MM.1S (cell line): Measurements from ENCODE around the gene ADAMTS12.

Source experiments
- CTCF ChIP-seq: fragments of 300-600 bp; sonication (generic); IDR thresholded peaks from 2 replicates; pipeline ENCODE4 v1.5.1; 2016; ENCODE audit warnings: antibody characterized with exemption, low read length, mixed read lengths
- EZH2 ChIP-seq: fragments of 300-600 bp; sonication (generic); optimal IDR thresholded peaks from 2 replicates; pipeline ENCODE3; 2017; ENCODE audit warnings: low read depth, mild to moderate bottlenecking, antibody characterized with exemption, low read length, mixed read lengths
- EZH2phosphoT487 ChIP-seq: fragments of 300-600 bp; sonication (generic); IDR thresholded peaks from 2 replicates; pipeline ENCODE4 v1.6.1; 2018; ENCODE audit warnings: antibody characterized with exemption, low read length

- no peak for TF ChIP-seq CTCF
- TF ChIP-seq EZH2 = no peak
- no peak for TF ChIP-seq EZH2phosphoT487
Observed at GRCh38 chr5:33885679-33886078, 6.1 kb downstream of the ADAMTS12 start.
